Calu3 (cell line): ENCODE measurements around the gene BCL7B. TPM values are rescaled to one million over a fixed set of nuclear protein-coding genes. Genes with fewer than 3 reads are reported as not detected.

ENCODE experiments used
- BruUV-seq: library from RNA; stranded (reverse); fragments of 400-500 nt; replicated peaks from 2 replicates; lab custom pipeline; 2021; lab: Mats Ljungman, UMichigan
- CTCF ChIA-PET: fragments of 300-600 bp; sonication (Branson Sonifier 250); formaldehyde crosslinking; loops from one replicate; lab custom pipeline; 2022; ENCODE audit warnings: antibody characterized with exemption; lab: Charles Lee
- DNase-seq: peaks from one replicate; pipeline ENCODE4 v3.0.0; 2022
- H3K27ac Mint-ChIP-seq: one replicate; pipeline ENCODE4 v1.8.0; 2022; ENCODE audit warnings: mixed read lengths; ENCODE audit not compliant: unreplicated experiment
- H3K27me3 Mint-ChIP-seq: one replicate; pipeline ENCODE4 v1.8.0; 2022; ENCODE audit warnings: mixed read lengths; ENCODE audit not compliant: unreplicated experiment
- H3K36me3 Mint-ChIP-seq: one replicate; pipeline ENCODE4 v1.8.0; 2022; ENCODE audit warnings: mild to moderate bottlenecking, moderate library complexity, mixed read lengths; ENCODE audit not compliant: insufficient read depth, unreplicated experiment
- H3K4me1 Mint-ChIP-seq: one replicate; pipeline ENCODE4 v1.8.0; 2022; ENCODE audit warnings: mild to moderate bottlenecking, low read depth, mixed read lengths; ENCODE audit not compliant: unreplicated experiment
- H3K4me3 Mint-ChIP-seq: one replicate; pipeline ENCODE4 v1.8.0; 2022; ENCODE audit warnings: mild to moderate bottlenecking, low read depth, moderate library complexity, mixed read lengths; ENCODE audit not compliant: unreplicated experiment
- H3K9me3 Mint-ChIP-seq: one replicate; pipeline ENCODE4 v1.8.0; 2022; ENCODE audit warnings: low read depth, mixed read lengths; ENCODE audit not compliant: unreplicated experiment
- CTCF ChIP-seq: fragments of 200-600 bp; IDR thresholded peaks from one replicate; pipeline ENCODE4 v1.8.0; 2022; ENCODE audit warnings: antibody characterized with exemption; ENCODE audit not compliant: unreplicated experiment
- intact Hi-C: fragments of 100-400 bp; cut with micrococcal nuclease; formaldehyde crosslinking; loops from one replicate; pipeline ENCODE4 v1.10.0; 2022; ENCODE audit not compliant: unreplicated experiment
- total RNA-seq: library from RNA; stranded (reverse); gene quantifications from 2 replicates; pipeline ENCODE4 v1.2.3, GENCODE V29; 2022

The BCL7B gene
- total RNA-seq, 1 experiment from 2014 or later, result 37.8 TPM

DNA sequence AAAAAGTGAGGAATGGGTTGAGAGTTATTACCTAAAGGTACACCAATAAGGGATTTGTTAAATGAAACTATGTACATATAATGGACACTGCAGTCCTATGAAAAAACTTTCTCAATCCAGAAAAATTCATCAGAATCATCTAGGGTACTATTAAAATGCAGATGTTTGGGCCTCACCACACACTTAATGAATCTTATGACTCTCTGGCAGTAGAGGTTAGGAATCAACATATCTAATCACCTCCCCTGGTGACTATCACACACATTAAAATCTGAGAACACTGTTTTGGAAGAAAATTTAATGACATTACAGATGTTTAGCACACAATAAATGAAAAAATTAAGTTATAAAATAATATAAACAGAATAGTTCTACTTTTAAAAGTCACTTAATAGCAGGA is 67.5 kb downstream of the BCL7B start:
- no peak overlapping the region for H3K27ac Mint-ChIP-seq
- intact Hi-C loops, result no loop called here
- no peaks in the 10 kb centered on the region for H3K4me1 Mint-ChIP-seq
- DNase-seq, result no peak
- H3K36me3 Mint-ChIP-seq, result peaks cover 41% of the 10 kb centered on the region
- H3K27me3 Mint-ChIP-seq, result no peaks in the 10 kb centered on the region
- H3K9me3 Mint-ChIP-seq, result no peaks in the 10 kb centered on the region
- no peak for TF ChIP-seq CTCF
- CTCF ChIA-PET, result no interaction called here
- BruUV-seq, result no TSS peak
- no peak overlapping the region for H3K4me3 Mint-ChIP-seq

DNA sequence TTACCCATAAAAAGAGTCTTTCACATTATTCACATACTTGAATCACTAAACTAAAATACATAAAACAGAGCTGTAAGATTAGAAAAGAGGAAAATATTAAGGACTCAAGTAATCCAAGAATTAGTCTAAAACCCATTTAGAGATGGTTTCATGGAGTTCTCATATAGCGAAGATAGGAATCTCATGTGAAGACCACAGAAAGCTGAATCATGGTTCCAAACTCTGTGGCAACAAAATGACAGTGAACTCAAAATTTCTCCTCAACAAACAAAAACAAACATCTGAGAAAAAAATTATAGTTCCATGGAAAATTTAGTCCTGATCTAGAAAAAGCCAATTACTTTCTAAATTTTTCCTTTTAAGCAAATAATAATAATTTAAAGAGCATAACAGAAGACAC is 70.0 kb downstream of the BCL7B start:
- no peak for DNase-seq
- intact Hi-C loops, result no loop called here
- Mint-ChIP-seq H3K27ac (no peak overlapping the region), H3K36me3 (peaks cover 34% of the 10 kb centered on the region), H3K4me1 (no peaks in the 10 kb centered on the region), H3K27me3 (no peaks in the 10 kb centered on the region), H3K9me3 (no peaks in the 10 kb centered on the region), H3K4me3 (no peak overlapping the region)
- TF ChIP-seq CTCF, result no peak
- CTCF ChIA-PET, result no interaction called here
- no TSS peak for BruUV-seq

Other genes starting within 250 kb of the BCL7B start
- 17.5 and 21.5 TPM in 2 replicates for gene NSUN5, start 248.9 kb downstream of the BCL7B start, total RNA-seq
- not detected in 2 replicates for gene TRIM50, start 229.6 kb downstream of the BCL7B start, total RNA-seq
- gene FKBP6, start 229.5 kb downstream of the BCL7B start, total RNA-seq, result not detected in 2 replicates
- gene FZD9, start 123.9 kb downstream of the BCL7B start, total RNA-seq, result 0.50 and 0.56 TPM in 2 replicates
- 44.6 and 45.1 TPM in 2 replicates for gene BAZ1B, start 35.4 kb downstream of the BCL7B start, total RNA-seq
- 33.3 and 35.9 TPM in 2 replicates for gene TBL2, start 20.9 kb upstream of the BCL7B start, total RNA-seq
- 1.1 and 3.0 TPM in 2 replicates for gene MLXIPL, start 66.8 kb upstream of the BCL7B start, total RNA-seq
- gene VPS37D, start 110.1 kb upstream of the BCL7B start, total RNA-seq, result 0.94 and 1.3 TPM in 2 replicates
- 10.1 and 10.5 TPM in 2 replicates for gene DNAJC30, start 125.8 kb upstream of the BCL7B start, total RNA-seq
- 73.5 and 75.8 TPM in 2 replicates for gene BUD23, start 125.9 kb upstream of the BCL7B start, total RNA-seq
- 26.1 and 26.2 TPM in 2 replicates for gene STX1A, start 162.0 kb upstream of the BCL7B start, total RNA-seq
- gene ABHD11, start 181.1 kb upstream of the BCL7B start, total RNA-seq, result 67.7 and 85.2 TPM in 2 replicates
- 122 and 135 TPM in 2 replicates for gene CLDN3, start 212.6 kb upstream of the BCL7B start, total RNA-seq